SK-N-SH treated with all-trans-retinoic acid at 6 μM for 48 hours (cell line): Measurements from ENCODE around the gene CHRM3.

Source experiments
- ATAC-seq: fragments of 200-7000 bp; cut with Tn5 transposase; 3 replicates; pipeline ENCODE4 v1.9.1; 2020; ENCODE audit warnings: mild to moderate bottlenecking, moderate library complexity
- ARNTL ChIP-seq: fragments of 450-650 bp; formaldehyde crosslinking; IDR thresholded peaks from 2 replicates; pipeline ENCODE4 v1.5.0; 2020; ENCODE audit warnings: low read depth, mild to moderate bottlenecking, moderate library complexity, borderline replicate concordance
- BACH2 ChIP-seq: fragments of 250-450 bp; sonication (Bioruptor Pico); IDR thresholded peaks from 2 replicates; pipeline ENCODE4 v1.9.0; 2021; ENCODE audit warnings: mild to moderate bottlenecking, borderline replicate concordance
- CSDC2 ChIP-seq: fragments of 250-450 bp; sonication (Bioruptor Pico); IDR thresholded peaks from 2 replicates; pipeline ENCODE4 v1.5.0; 2020; ENCODE audit warnings: mild to moderate bottlenecking, moderate library complexity
- ESRRG ChIP-seq: fragments of 250-450 bp; sonication (Bioruptor Pico); IDR thresholded peaks from 2 replicates; pipeline ENCODE4 v1.6.1; 2021; ENCODE audit warnings: mild to moderate bottlenecking
- GLIS3 ChIP-seq: fragments of 250-450 bp; sonication (Bioruptor Pico); IDR thresholded peaks from 2 replicates; pipeline ENCODE4 v1.5.0; 2020; ENCODE audit warnings: mild to moderate bottlenecking, moderate library complexity
- ISL1 ChIP-seq: fragments of 250-450 bp; sonication (Bioruptor Pico); IDR thresholded peaks from 2 replicates; pipeline ENCODE4 v2.1.2; 2022; ENCODE audit warnings: mild to moderate bottlenecking, moderate library complexity
- OSR1 ChIP-seq: fragments of 250-450 bp; sonication (Bioruptor Pico); IDR thresholded peaks from 2 replicates; pipeline ENCODE4 v1.8.0; 2022; ENCODE audit warnings: moderate library complexity, mild to moderate bottlenecking, inconsistent platforms
- PPARA ChIP-seq: fragments of 250-450 bp; sonication (Bioruptor Pico); IDR thresholded peaks from 2 replicates; pipeline ENCODE4 v1.5.0; 2020; ENCODE audit warnings: mild to moderate bottlenecking, borderline replicate concordance
- RARB ChIP-seq: fragments of 250-450 bp; sonication (Bioruptor Pico); IDR thresholded peaks from 2 replicates; pipeline ENCODE4 v1.8.0; 2021; ENCODE audit warnings: mild to moderate bottlenecking, moderate library complexity
- SNAI2 ChIP-seq: fragments of 250-450 bp; sonication (Bioruptor Pico); IDR thresholded peaks from 2 replicates; pipeline ENCODE4 v1.5.0; 2020; ENCODE audit warnings: mild to moderate bottlenecking, moderate library complexity
- TCF4 ChIP-seq: fragments of 250-450 bp; sonication (Bioruptor Pico); IDR thresholded peaks from 2 replicates; pipeline ENCODE4 v1.8.0; 2021; ENCODE audit warnings: mild to moderate bottlenecking, moderate library complexity, borderline replicate concordance
- TOX ChIP-seq: fragments of 250-450 bp; sonication (Bioruptor Pico); IDR thresholded peaks from 2 replicates; pipeline ENCODE4 v1.8.0; 2021; ENCODE audit warnings: mild to moderate bottlenecking, moderate library complexity, borderline replicate concordance
- ZC3H10 ChIP-seq: fragments of 250-450 bp; sonication (Bioruptor Pico); IDR thresholded peaks from 2 replicates; pipeline ENCODE4 v1.5.1; 2021; ENCODE audit warnings: mild to moderate bottlenecking, moderate library complexity
- ZFP3 ChIP-seq: fragments of 250-450 bp; sonication (Bioruptor Pico); IDR thresholded peaks from 2 replicates; pipeline ENCODE4 v1.5.0; 2020; ENCODE audit warnings: mild to moderate bottlenecking, moderate library complexity
- ZFP30 ChIP-seq: fragments of 450-650 bp; formaldehyde crosslinking; IDR thresholded peaks from 2 replicates; pipeline ENCODE4 v1.5.0; 2022; ENCODE audit warnings: mild to moderate bottlenecking, moderate library complexity
- ZNF565 ChIP-seq: fragments of 450-650 bp; formaldehyde crosslinking; conservative IDR thresholded peaks from 2 replicates; pipeline ENCODE4 v1.5.0; 2020; ENCODE audit warnings: low read depth, mild to moderate bottlenecking, moderate library complexity
- ZNF70 ChIP-seq: fragments of 450-650 bp; formaldehyde crosslinking; IDR thresholded peaks from 2 replicates; pipeline ENCODE4 v1.5.0; 2020; ENCODE audit warnings: mild to moderate bottlenecking, moderate library complexity
- ZNF8 ChIP-seq: fragments of 450-650 bp; formaldehyde crosslinking; IDR thresholded peaks from 2 replicates; pipeline ENCODE4 v1.5.0; 2020; ENCODE audit warnings: mild to moderate bottlenecking, moderate library complexity
- TF ChIP-seq, protein P1 (sequence below): fragments of 250-450 bp; sonication (Bioruptor Pico); IDR thresholded peaks from 2 replicates; pipeline ENCODE4 v1.5.1; 2020; ENCODE audit warnings: low read depth, mild to moderate bottlenecking, moderate library complexity
- TF ChIP-seq, protein P2 (sequence below): fragments of 250-450 bp; sonication (Bioruptor Pico); IDR thresholded peaks from 2 replicates; pipeline ENCODE4 v1.5.0; 2020; ENCODE audit warnings: mild to moderate bottlenecking, moderate library complexity
- TF ChIP-seq, protein P3 (sequence below): fragments of 250-450 bp; sonication (Bioruptor Pico); IDR thresholded peaks from 2 replicates; pipeline ENCODE4 v1.5.1; 2021; ENCODE audit warnings: mild to moderate bottlenecking, moderate library complexity
- TF ChIP-seq, protein P4 (sequence below): fragments of 250-450 bp; sonication (Bioruptor Pico); IDR thresholded peaks from 2 replicates; pipeline ENCODE4 v1.8.0; 2021; ENCODE audit warnings: low read depth, mild to moderate bottlenecking, moderate library complexity, borderline replicate concordance
- TF ChIP-seq, protein P5 (sequence below): fragments of 250-450 bp; sonication (Bioruptor Pico); IDR thresholded peaks from 2 replicates; pipeline ENCODE4 v1.8.0; 2020; ENCODE audit warnings: mild to moderate bottlenecking, moderate library complexity, borderline replicate concordance

Gene CHRM3

DNA sequence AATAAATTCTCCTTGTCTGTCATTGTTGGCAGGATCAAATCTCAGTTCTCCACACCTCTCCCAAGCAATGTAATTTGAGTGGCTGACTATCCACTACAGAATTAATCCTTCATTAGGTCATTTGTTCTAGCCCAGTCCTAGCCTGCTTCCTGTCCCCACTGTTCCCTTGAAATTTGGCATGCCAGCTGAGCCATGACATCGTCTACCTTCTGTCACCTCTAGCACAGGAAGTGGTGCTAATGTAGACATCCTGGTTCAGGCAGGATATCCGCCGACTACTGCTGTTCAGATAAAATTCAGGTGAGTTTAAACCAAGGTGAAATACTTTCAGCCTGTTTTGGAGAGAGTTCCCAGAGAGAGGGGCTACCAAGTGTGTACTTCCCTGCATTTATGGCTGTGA, 5.9 kb downstream of the CHRM3 start:
- no peak for ATAC-seq
- TF ChIP-seq ZNF565: no peak
- TF ChIP-seq, protein P1, sequence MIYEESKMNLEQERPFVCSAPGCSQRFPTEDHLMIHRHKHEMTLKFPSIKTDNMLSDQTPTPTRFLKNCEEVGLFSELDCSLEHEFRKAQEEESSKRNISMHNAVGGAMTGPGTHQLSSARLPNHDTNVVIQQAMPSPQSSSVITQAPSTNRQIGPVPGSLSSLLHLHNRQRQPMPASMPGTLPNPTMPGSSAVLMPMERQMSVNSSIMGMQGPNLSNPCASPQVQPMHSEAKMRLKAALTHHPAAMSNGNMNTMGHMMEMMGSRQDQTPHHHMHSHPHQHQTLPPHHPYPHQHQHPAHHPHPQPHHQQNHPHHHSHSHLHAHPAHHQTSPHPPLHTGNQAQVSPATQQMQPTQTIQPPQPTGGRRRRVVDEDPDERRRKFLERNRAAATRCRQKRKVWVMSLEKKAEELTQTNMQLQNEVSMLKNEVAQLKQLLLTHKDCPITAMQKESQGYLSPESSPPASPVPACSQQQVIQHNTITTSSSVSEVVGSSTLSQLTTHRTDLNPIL (CRISPR knock-in tag): no peak
- TF ChIP-seq OSR1: no peak
- TF ChIP-seq RARB (CRISPR knock-in tag): no peak
- TF ChIP-seq ZFP30 (CRISPR knock-in tag): no peak
- TF ChIP-seq ZNF70 (CRISPR knock-in tag): no peak
- no peak for TF ChIP-seq TOX (CRISPR knock-in tag)
- TF ChIP-seq, protein P2, sequence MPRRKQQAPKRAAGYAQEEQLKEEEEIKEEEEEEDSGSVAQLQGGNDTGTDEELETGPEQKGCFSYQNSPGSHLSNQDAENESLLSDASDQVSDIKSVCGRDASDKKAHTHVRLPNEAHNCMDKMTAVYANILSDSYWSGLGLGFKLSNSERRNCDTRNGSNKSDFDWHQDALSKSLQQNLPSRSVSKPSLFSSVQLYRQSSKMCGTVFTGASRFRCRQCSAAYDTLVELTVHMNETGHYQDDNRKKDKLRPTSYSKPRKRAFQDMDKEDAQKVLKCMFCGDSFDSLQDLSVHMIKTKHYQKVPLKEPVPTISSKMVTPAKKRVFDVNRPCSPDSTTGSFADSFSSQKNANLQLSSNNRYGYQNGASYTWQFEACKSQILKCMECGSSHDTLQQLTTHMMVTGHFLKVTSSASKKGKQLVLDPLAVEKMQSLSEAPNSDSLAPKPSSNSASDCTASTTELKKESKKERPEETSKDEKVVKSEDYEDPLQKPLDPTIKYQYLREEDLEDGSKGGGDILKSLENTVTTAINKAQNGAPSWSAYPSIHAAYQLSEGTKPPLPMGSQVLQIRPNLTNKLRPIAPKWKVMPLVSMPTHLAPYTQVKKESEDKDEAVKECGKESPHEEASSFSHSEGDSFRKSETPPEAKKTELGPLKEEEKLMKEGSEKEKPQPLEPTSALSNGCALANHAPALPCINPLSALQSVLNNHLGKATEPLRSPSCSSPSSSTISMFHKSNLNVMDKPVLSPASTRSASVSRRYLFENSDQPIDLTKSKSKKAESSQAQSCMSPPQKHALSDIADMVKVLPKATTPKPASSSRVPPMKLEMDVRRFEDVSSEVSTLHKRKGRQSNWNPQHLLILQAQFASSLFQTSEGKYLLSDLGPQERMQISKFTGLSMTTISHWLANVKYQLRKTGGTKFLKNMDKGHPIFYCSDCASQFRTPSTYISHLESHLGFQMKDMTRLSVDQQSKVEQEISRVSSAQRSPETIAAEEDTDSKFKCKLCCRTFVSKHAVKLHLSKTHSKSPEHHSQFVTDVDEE (CRISPR knock-in tag): no peak
- no peak for TF ChIP-seq ZNF8 (CRISPR knock-in tag)
- no peak for TF ChIP-seq CSDC2 (CRISPR knock-in tag)
- no peak for TF ChIP-seq ESRRG
- TF ChIP-seq, protein P3, sequence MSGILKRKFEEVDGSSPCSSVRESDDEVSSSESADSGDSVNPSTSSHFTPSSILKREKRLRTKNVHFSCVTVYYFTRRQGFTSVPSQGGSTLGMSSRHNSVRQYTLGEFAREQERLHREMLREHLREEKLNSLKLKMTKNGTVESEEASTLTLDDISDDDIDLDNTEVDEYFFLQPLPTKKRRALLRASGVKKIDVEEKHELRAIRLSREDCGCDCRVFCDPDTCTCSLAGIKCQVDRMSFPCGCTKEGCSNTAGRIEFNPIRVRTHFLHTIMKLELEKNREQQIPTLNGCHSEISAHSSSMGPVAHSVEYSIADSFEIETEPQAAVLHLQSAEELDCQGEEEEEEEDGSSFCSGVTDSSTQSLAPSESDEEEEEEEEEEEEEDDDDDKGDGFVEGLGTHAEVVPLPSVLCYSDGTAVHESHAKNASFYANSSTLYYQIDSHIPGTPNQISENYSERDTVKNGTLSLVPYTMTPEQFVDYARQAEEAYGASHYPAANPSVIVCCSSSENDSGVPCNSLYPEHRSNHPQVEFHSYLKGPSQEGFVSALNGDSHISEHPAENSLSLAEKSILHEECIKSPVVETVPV (CRISPR knock-in tag): no peak
- no peak for TF ChIP-seq GLIS3 (CRISPR knock-in tag)
- no peak for TF ChIP-seq ISL1 (CRISPR knock-in tag)
- no peak for TF ChIP-seq SNAI2 (CRISPR knock-in tag)
- TF ChIP-seq ARNTL (CRISPR knock-in tag): no peak
- TF ChIP-seq, all 23 proteins: peak for 0

DNA sequence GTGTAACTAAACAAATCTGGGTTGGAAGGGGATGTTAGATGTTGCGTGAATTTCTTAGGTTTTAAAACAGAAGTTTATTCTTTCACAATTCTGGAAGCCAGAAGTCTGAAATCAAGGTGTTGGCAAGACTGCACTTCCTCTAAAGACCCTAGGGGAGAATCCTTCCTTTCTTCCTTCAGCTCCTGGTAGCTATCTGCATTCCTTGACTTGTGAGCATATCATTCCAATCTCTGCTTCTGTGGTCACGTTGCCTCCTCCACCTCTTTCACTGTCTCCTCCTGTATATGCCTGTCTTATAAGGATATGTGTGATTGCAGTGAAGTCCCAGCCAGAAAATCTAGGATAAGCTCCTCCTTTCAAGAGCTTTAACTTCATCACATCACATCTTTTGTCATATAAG, 7.7 kb downstream of the CHRM3 start:
- ATAC-seq: no peak
- no peak for TF ChIP-seq ZFP30 (CRISPR knock-in tag)
- TF ChIP-seq ESRRG: no peak
- TF ChIP-seq TCF4 (CRISPR knock-in tag): no peak
- TF ChIP-seq ISL1 (CRISPR knock-in tag): no peak
- TF ChIP-seq OSR1: no peak
- TF ChIP-seq, protein P4, sequence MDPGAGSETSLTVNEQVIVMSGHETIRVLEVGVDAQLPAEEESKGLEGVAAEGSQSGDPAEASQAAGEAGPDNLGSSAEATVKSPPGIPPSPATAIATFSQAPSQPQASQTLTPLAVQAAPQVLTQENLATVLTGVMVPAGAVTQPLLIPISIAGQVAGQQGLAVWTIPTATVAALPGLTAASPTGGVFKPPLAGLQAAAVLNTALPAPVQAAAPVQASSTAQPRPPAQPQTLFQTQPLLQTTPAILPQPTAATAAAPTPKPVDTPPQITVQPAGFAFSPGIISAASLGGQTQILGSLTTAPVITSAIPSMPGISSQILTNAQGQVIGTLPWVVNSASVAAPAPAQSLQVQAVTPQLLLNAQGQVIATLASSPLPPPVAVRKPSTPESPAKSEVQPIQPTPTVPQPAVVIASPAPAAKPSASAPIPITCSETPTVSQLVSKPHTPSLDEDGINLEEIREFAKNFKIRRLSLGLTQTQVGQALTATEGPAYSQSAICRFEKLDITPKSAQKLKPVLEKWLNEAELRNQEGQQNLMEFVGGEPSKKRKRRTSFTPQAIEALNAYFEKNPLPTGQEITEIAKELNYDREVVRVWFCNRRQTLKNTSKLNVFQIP (CRISPR knock-in tag): no peak
- TF ChIP-seq ZC3H10 (CRISPR knock-in tag): no peak
- TF ChIP-seq, protein P3 (CRISPR knock-in tag): no peak
- no peak for TF ChIP-seq ZNF565
- TF ChIP-seq ZNF8 (CRISPR knock-in tag): no peak
- no peak for TF ChIP-seq GLIS3 (CRISPR knock-in tag)
- no peak for TF ChIP-seq BACH2
- no peak for TF ChIP-seq ZNF70 (CRISPR knock-in tag)
- no peak for TF ChIP-seq TOX (CRISPR knock-in tag)
- TF ChIP-seq, protein P5, sequence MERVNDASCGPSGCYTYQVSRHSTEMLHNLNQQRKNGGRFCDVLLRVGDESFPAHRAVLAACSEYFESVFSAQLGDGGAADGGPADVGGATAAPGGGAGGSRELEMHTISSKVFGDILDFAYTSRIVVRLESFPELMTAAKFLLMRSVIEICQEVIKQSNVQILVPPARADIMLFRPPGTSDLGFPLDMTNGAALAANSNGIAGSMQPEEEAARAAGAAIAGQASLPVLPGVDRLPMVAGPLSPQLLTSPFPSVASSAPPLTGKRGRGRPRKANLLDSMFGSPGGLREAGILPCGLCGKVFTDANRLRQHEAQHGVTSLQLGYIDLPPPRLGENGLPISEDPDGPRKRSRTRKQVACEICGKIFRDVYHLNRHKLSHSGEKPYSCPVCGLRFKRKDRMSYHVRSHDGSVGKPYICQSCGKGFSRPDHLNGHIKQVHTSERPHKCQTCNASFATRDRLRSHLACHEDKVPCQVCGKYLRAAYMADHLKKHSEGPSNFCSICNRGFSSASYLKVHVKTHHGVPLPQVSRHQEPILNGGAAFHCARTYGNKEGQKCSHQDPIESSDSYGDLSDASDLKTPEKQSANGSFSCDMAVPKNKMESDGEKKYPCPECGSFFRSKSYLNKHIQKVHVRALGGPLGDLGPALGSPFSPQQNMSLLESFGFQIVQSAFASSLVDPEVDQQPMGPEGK: no peak
- no peak for TF ChIP-seq CSDC2 (CRISPR knock-in tag)
- no peak for TF ChIP-seq ARNTL (CRISPR knock-in tag)
- no peak for TF ChIP-seq ZFP3 (CRISPR knock-in tag)
- no peak for TF ChIP-seq PPARA (CRISPR knock-in tag)
- no peak for TF ChIP-seq SNAI2 (CRISPR knock-in tag)
